Measurements from ENCODE around the gene BIN1. TPM values are rescaled to one million over a fixed set of nuclear protein-coding genes. Genes with fewer than 3 reads are reported as not detected.

The BIN1 gene
- total RNA-seq, 1 experiment from 2014 or later, result 105 TPM

DNA sequence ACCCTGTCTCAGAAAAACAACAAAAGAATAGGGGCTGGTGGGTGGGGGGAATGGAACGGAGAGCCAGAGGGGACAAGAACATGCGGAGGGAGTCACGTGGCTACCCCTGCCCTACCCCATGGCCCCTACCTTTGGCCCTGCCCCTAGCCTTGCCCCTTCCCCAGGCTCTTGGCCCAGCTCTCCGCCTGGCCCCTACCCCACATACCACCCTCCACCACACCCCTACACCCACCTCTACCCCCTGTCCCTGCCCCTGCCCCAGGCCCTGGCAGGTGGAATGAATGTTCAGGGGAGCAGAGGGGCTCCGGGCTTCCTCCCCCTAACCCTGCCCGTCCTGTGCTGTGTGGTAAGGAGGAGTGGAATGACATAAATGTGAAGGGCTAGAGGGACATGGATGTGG is 15.1 kb downstream of the BIN1 start:
- DNase-seq (ENCODE audit: low read depth), result no peak

GRCh38 chr2:127091148-127091547 is 15.8 kb downstream of the BIN1 start:
- DNase-seq (ENCODE audit: low read depth), result no peak

- no peak for DNase-seq (ENCODE audit: low read depth)
These were observed 16.5 kb downstream of the BIN1 start for GRCh38 chr2:127090281-127091120.

DNA sequence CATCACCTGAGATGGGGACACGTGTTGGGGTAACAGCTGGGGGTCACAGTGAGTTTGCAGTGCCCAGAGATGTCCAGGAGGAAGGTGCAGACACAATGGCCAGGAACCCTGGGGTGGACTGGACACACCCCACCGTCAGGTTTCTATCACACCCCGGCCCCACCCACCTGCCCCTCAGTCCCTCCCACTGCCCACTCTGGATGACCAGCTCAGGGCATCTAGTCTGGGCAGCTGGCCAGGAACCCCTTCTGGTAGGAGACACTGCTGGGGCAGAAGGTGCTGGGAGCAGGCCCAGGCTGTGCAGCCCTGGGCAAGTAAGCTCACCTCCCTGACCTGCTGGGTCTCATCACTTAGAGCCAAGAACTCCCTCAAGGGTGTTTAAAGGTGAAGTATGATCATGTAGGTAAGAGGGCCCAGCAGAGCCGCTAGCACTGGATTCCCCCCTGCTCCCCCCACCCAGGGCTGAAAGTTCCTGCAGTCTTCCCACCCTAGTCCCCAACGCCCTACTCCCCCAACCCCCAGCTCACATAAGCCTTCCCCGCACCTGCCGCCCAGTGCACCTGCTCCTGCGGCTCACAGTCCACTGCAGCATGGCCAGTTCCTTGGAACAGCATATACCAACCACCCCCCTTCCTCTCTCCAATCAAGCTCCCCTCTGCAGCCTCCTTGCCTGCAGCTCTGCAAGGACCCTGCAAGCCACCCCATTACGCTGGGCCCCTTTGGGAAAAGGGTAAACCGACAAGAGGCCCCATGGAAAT is 17.3 kb downstream of the BIN1 start:
- DNase-seq (ENCODE audit: low read depth), result no peak

DNA sequence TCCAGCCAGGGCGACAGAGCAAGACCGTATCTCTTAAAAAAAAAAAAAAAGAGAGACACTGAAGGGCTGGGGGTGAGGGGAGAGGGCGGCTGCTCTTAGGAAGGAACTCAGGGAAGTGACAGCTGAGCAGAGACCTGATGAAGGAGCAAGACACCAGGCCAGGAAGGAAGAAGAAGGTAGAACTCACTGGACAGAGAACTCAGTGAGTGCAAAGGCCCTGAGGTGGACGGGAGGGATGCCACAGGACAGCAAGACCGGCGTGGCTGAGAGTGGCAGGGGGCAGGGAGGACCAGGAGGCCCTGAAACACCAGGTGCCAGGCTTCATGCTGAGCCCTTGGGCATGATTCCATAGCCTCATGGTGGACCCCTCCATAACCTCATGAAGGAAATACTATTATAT is 18.2 kb downstream of the BIN1 start:
- DNase-seq (ENCODE audit: low read depth), result no peak

- no peak for DNase-seq (ENCODE audit: low read depth)
These were observed 19.0 kb downstream of the BIN1 start for GRCh38 chr2:127087791-127088495.

GRCh38 chr2:127086990-127087790 is 19.8 kb downstream of the BIN1 start:
- no peak for DNase-seq (ENCODE audit: low read depth)

- peak; percentile 83 for DNase-seq (ENCODE audit: low read depth)
These were observed 21.7 kb downstream of the BIN1 start for GRCh38 chr2:127085317-127085681.

DNA sequence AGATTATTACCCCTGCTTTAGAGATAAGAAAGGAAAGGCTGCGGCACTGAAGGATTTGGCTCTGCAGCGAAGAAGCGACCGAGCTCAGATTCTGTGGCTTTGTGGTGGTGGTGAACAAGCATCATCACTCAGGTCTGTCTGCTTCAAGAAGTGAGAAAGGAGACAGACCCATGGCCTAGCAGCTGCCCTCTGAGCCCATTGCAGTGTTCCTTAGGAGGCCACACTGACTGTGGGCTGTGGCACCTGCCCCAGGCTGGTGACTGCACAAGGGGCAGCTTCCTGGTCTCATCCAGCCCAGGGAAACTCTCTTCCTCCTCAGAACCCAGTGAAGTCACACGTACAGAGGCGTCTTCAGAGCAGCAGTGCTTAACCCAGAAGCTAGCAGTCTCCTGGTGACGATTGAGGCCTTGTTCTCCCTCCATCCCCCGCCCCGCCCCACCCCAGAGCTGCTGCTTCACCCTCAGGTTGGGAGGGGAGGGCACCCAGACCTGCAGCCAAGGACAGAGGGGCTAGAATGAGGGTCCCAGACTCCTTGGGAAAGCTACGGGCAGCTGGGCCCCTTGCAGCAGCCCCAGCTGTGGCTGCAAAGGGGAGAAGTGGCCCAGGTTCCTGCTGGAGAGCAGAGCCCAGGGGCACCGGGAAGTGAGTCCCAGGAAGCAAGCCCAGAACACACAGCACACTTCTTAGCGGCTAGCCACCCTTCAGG is 22.2 kb downstream of the BIN1 start:
- peak; percentile 80 for DNase-seq (ENCODE audit: low read depth)

GRCh38 chr2:127083819-127084503 is 23.0 kb downstream of the BIN1 start:
- peak; percentile 99 for DNase-seq (ENCODE audit: low read depth)

DNA sequence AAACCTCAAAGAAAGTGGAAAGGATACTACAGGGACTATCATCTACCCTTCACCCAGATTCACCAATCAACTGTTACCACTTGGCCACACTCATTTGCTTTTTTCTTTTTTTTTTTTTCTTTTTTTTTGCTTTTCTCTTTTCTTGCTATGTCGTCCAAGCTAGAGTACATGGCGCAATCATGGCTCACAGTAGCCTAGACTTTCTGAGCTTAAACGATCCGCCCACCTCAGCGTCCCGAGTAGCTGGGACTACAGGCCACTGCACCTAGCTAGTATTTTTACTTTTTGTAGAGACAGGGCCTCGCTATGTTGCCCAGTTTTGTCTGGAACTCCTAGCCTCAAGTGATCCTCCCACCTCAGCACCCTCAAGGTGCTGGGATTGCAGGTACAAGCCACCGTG is 24.0 kb downstream of the BIN1 start:
- no peak for DNase-seq (ENCODE audit: low read depth)

DNA sequence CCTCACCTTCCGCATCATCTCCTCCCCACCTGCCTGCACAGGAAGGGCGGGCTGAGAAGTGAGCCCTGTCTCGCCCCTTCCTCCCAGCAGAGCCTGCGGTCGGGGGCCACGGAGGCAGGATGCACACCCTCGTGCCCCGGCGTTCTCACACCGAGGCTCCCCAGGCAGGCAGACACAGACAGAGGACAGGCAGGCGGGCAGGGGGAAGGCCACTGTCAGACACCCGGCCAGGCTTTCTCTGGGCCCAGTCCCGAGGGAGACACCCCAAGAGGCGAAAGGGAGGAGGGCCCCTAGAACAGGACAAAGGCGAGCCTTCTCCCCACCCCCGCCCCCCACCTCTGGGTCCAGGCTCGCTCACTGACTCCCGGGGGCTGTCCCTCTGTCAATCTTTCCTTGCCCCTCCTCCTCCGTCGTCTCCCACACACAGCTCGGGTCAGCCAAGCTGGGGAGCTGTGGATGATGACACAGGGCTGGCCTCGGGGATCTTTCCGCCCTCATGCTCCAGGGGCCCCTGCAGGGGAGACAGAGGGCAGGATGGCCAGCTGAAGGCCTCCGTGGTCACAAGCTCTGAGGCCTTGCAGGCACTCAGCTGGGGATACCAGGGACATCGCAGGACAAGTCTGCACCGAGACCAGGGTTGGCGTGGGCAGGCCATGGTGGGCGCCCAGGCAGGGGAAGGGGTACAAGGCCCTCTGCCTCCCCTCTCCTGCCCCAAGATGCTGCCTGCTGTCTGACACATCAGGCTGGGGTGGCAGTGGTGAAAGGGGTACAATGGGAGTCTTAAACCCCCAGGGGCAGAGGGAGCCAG is 24.9 kb downstream of the BIN1 start:
- peak; percentile 56 for DNase-seq (ENCODE audit: low read depth)

DNA sequence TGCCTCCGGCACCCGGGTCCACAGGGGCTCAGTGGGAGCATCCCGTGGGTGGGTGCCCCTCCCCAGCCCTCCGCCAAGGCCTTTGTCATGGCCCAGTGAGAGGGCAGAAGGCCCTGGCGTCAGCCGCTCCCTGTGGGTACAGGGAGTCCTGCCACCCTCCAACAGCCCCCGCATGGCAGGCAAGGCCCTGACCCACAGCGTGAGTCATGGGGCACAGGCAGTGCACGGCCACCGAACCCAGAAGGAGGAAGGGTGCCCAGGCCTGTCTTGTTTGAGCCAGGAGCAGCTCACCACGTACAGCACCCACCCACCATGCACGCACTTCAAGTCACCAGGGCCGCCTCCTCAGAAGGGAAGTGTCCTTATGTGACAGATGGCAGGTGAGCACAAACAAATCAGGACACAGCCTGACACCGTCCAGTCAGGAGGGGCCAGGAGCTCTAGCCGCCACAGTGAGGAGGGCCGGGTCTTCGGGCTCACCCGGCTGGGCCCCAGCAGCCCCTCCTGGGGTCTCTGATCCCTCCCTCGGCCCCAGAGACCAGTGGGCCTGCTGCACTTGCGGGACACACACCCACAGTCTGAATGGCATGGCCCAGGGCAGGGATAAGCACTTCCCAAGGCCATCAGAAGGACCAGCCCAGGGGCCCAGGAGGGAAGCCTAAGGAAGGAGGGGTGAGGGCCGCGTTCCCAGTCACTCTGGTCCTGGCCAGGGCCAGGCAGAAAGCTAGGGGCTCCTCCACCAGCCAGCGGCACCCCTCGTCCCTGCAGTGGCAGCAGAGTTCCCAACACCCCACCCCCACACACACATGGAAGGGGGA is 25.8 kb downstream of the BIN1 start:
- peak; percentile 68 for DNase-seq (ENCODE audit: low read depth)

GRCh38 chr2:127080226-127080937 is 26.6 kb downstream of the BIN1 start:
- peak; percentile 44 for DNase-seq (ENCODE audit: low read depth)

GRCh38 chr2:127079358-127079920 is 27.5 kb downstream of the BIN1 start:
- DNase-seq (ENCODE audit: low read depth), result no peak

- DNase-seq (ENCODE audit: low read depth), result no peak
These were observed 28.2 kb downstream of the BIN1 start for GRCh38 chr2:127078666-127079270.

GRCh38 chr2:127078028-127078427 is 28.9 kb downstream of the BIN1 start:
- no peak for DNase-seq (ENCODE audit: low read depth)
